IMR-90 (cell line): Measurements from ENCODE around the gene GCK. TPM values are rescaled to one million over a fixed set of nuclear protein-coding genes. Genes with fewer than 3 reads are reported as not detected.
A peak's percentile ranks its signal among the peaks of the same experiment; 100 is the strongest.

Source experiments
- ATAC-seq: fragments of 200-7000 bp; cut with Tn5 transposase; 2 replicates; pipeline ENCODE4 v1.9.1; 2020; ENCODE audit warnings: low read depth, mild to moderate bottlenecking, moderate library complexity
- BruUV-seq: library from RNA; stranded (reverse); fragments of 400-500 nt; replicated peaks from 2 replicates; lab custom pipeline; 2021; lab: Mats Ljungman, UMichigan
- CTCF ChIA-PET: fragments of 300-600 bp; formaldehyde crosslinking; extraction: SDS; loops from one replicate; lab custom pipeline; 2021; ENCODE audit warnings: antibody characterized with exemption; lab: Yijun Ruan, JAX
- POLR2A ChIA-PET: fragments of 300-600 bp; sonication (Branson Sonifier 250); formaldehyde crosslinking; loops from one replicate; lab custom pipeline; 2022; ENCODE audit warnings: antibody characterized with exemption; ENCODE audit not compliant: unreplicated experiment; lab: Charles Lee
- DNase-seq: peaks from one replicate; pipeline ENCODE4 v3.0.0; 2013
- H2AFZ ChIP-seq: replicated peaks from 2 replicates; pipeline ENCODE3; 2013; ENCODE audit warnings: low read length, mild to moderate bottlenecking; ENCODE audit not compliant: poor library complexity
- H2AK5ac ChIP-seq: 2 replicates; pipeline ENCODE4 v1.6.1; 2013; ENCODE audit warnings: low read depth, low read length, inconsistent platforms
- H2AK9ac ChIP-seq: replicated peaks from 2 replicates; pipeline ENCODE3; 2013; ENCODE audit warnings: mild to moderate bottlenecking, low read depth, low read length, moderate library complexity; ENCODE audit not compliant: poor library complexity
- H2BK120ac ChIP-seq: 2 replicates; pipeline ENCODE4 v1.6.1; 2013; ENCODE audit warnings: low read depth, low read length, inconsistent platforms
- H2BK15ac ChIP-seq: 3 replicates; pipeline ENCODE4 v1.6.1; 2013; ENCODE audit warnings: low read depth, low read length, inconsistent platforms
- H2BK20ac ChIP-seq: 2 replicates; pipeline ENCODE4 v1.6.1; 2013; ENCODE audit warnings: low read depth, mild to moderate bottlenecking, inconsistent platforms, low read length, moderate library complexity
- H2BK5ac ChIP-seq: 2 replicates; pipeline ENCODE4 v1.6.1; 2013; ENCODE audit warnings: mild to moderate bottlenecking, low read depth, low read length, inconsistent platforms; ENCODE audit not compliant: poor library complexity, severe bottlenecking
- H3K14ac ChIP-seq: replicated peaks from 2 replicates; pipeline ENCODE4 v1.6.1; 2013; ENCODE audit warnings: low read depth, low read length, inconsistent platforms
- H3K18ac ChIP-seq: 2 replicates; pipeline ENCODE4 v1.6.1; 2013; ENCODE audit warnings: low read depth, low read length, control low read depth
- H3K23ac ChIP-seq: 2 replicates; pipeline ENCODE4 v1.6.1; 2013; ENCODE audit warnings: low read depth, low read length, inconsistent platforms
- H3K27ac ChIP-seq: 2 replicates; pipeline ENCODE4 v1.5.1; 2013; ENCODE audit warnings: mild to moderate bottlenecking, control low read depth, low read length; ENCODE audit not compliant: insufficient read depth
- H3K27me3 ChIP-seq: 2 replicates; pipeline ENCODE4 v1.6.1; 2013; ENCODE audit warnings: low read length; ENCODE audit not compliant: control insufficient read depth, insufficient read depth
- H3K36me3 ChIP-seq: 2 replicates; pipeline ENCODE4 v1.6.1; 2013; ENCODE audit warnings: low read length, mixed read lengths; ENCODE audit not compliant: control insufficient read depth, insufficient read depth
- H3K4ac ChIP-seq: 2 replicates; pipeline ENCODE4 v1.6.1; 2013; ENCODE audit warnings: low read depth, low read length, inconsistent platforms
- H3K4me1 ChIP-seq: 2 replicates; pipeline ENCODE4 v1.6.1; 2013; ENCODE audit warnings: low read length, mixed read lengths; ENCODE audit not compliant: control insufficient read depth, insufficient read depth
- H3K4me2 ChIP-seq: 2 replicates; pipeline ENCODE4 v1.6.1; 2013; ENCODE audit warnings: low read depth, mild to moderate bottlenecking, control low read depth, low read length, moderate library complexity
- H3K4me3 ChIP-seq: 2 replicates; pipeline ENCODE4 v1.5.1; 2013; ENCODE audit warnings: low read depth, mild to moderate bottlenecking, control low read depth, low read length, moderate library complexity; ENCODE audit not compliant: insufficient read depth
- H3K56ac ChIP-seq: 2 replicates; pipeline ENCODE4 v1.6.1; 2013; ENCODE audit warnings: low read length, inconsistent platforms; ENCODE audit not compliant: insufficient read depth; ENCODE audit errors: extremely low read depth
- H3K79me1 ChIP-seq, 2 experiments: 2 replicates each; pipeline ENCODE4 v1.6.1; 2013; ENCODE audit warnings: low read length in 2 of 2, inconsistent platforms in 1 of 2, low read depth in 1 of 2
- H3K9ac ChIP-seq: 2 replicates; pipeline ENCODE4 v1.6.1; 2013; ENCODE audit warnings: low read depth, low read length, control low read depth
- H3K9me1 ChIP-seq: 2 replicates; pipeline ENCODE4 v1.6.1; 2013; ENCODE audit warnings: low read length, inconsistent platforms; ENCODE audit not compliant: insufficient read depth
- H3K9me3 ChIP-seq: 2 replicates; pipeline ENCODE4 v1.6.1; 2013; ENCODE audit warnings: low read length; ENCODE audit not compliant: control insufficient read depth, insufficient read depth
- H4K20me1 ChIP-seq: 2 replicates; pipeline ENCODE4 v1.6.1; 2013; ENCODE audit warnings: low read length, inconsistent platforms; ENCODE audit not compliant: insufficient read depth
- H4K5ac ChIP-seq: 2 replicates; pipeline ENCODE4 v1.6.1; 2013; ENCODE audit warnings: mild to moderate bottlenecking, low read depth, low read length, control low read depth
- H4K8ac ChIP-seq, 2 experiments: 2 replicates each; pipeline ENCODE4 v1.6.1; 2013; ENCODE audit warnings: low read depth in 2 of 2, low read length in 2 of 2, control low read depth in 1 of 2, inconsistent platforms in 1 of 2
- H4K91ac ChIP-seq: 2 replicates; pipeline ENCODE4 v1.6.1; 2013; ENCODE audit warnings: low read depth, low read length, inconsistent platforms; ENCODE audit not compliant: insufficient read depth
- CEBPB ChIP-seq: IDR thresholded peaks from 2 replicates; pipeline ENCODE4 v1.6.1; 2012; ENCODE audit warnings: low read depth, low read length, improper control_type of control experiment
- RAD21 ChIP-seq: IDR thresholded peaks from 2 replicates; pipeline ENCODE4 v1.6.1; 2012; ENCODE audit warnings: low read length, improper control_type of control experiment
- WGBS, 2 experiments: methylation state at CpG; one replicate each; pipeline versions ENCODE4 v1.1.5 to v1.1.7; 2013; ENCODE audit warnings: missing lambda C conversion rate in 2 of 2; ENCODE audit not compliant: insufficient read length in 1 of 2; ENCODE audit errors: extremely low coverage in 2 of 2; 5-methylcytosine and 5-hydroxymethylcytosine counted together
- dilution Hi-C: fragments of 300-500 bp; cut with HindIII; formaldehyde crosslinking; loops from one replicate; pipeline ENCODE4 v1.14.3; 2018; ENCODE audit warnings: low sequenced_read_pairs; ENCODE audit not compliant: unreplicated experiment
- in situ Hi-C: fragments of 300-500 bp; cut with MboI; formaldehyde crosslinking; loops from 3 replicates; pipeline ENCODE4 v1.14.3; 2019; ENCODE audit warnings: low sequenced_read_pairs, inconsistent platforms, mixed read lengths
- intact Hi-C: fragments of 100-400 bp; cut with micrococcal nuclease; formaldehyde crosslinking; loops from 2 replicates; pipeline ENCODE4 v1.10.0; 2022
- polyA plus RNA-seq, 3 experiments: library from polyadenylated mRNA; depleted of rRNA; stranded (reverse); fragments of >200 nt; gene quantifications; 2 replicates each; pipeline ENCODE4 v1.2.3, GENCODE V29; 2012; ENCODE audit warnings: low replicate concordance in 1 of 3
- total RNA-seq: library from RNA; depleted of rRNA; stranded (reverse); fragments of >200 nt; gene quantifications from 2 replicates; pipeline ENCODE4 v1.2.3, GENCODE V29; 2012

Gene GCK
- total and polyA plus RNA-seq, 2 of the 4 experiments (the other 2 are of a cell fraction): 0.14 to 0.18 TPM

- no peaks in the 10 kb centered on the region for H3K9me3 ChIP-seq
- no peak overlapping the region for H2BK5ac ChIP-seq
- H2AFZ ChIP-seq: peak overlapping the region; percentile 80
- TF ChIP-seq CEBPB (peak; percentile 91), RAD21 (no peak)
- H3K14ac ChIP-seq: peak overlapping the region; percentile 77
- 0 out of 2 replicates have a peak overlapping the region, but pooled peaks have one; percentile 4 for H3K56ac ChIP-seq
- no peaks in the 10 kb centered on the region for H4K20me1 ChIP-seq
- peaks cover 33% of the 10 kb centered on the region for H3K4me1 ChIP-seq
- no peaks in the 10 kb centered on the region for H3K36me3 ChIP-seq
- H4K91ac ChIP-seq: peak overlapping the region; percentile 59
- peak overlapping the region; percentile 87 for H2AK5ac ChIP-seq
- H2BK15ac ChIP-seq: peak overlapping the region; percentile 29; the same call in 1 of the 3 replicates
- H3K79me1 ChIP-seq: no peaks in the 10 kb centered on the region; a peak in 1 of 4 replicates
- no peak overlapping the region for H3K9ac ChIP-seq
- peak overlapping the region; percentile 94 for H2AK9ac ChIP-seq
- no TSS peak for BruUV-seq
- H3K9me1 ChIP-seq: peaks cover 25% of the 10 kb centered on the region
- H3K4me2 ChIP-seq: peak overlapping the region; percentile 13; the same call in 1 of the 2 replicates
- peak overlapping the region in 1 of 2 experiments; percentile 28; a peak in 2 of 4 replicates for H4K8ac ChIP-seq
- H2BK20ac ChIP-seq: peak overlapping the region; percentile 86; the same call in 1 of the 2 replicates
- ChIA-PET POLR2A (interaction anchor here (0.5 kb wide), 1 partner anchor 16 kb away, joined by 3 read pairs; no protein-coding TSS in a partner anchor), CTCF (no interaction called here)
- ATAC-seq (peak; percentile 22), DNase-seq (peak; percentile 46)
- dilution Hi-C loops: no loop called here
- no peaks in the 10 kb centered on the region for H3K27me3 ChIP-seq
- no peak overlapping the region for H3K4me3 ChIP-seq
- intact Hi-C loops: no loop called here
- H2BK120ac ChIP-seq: peak overlapping the region; percentile 70
- in situ Hi-C loops: no loop called here
- H3K27ac ChIP-seq: no peak overlapping the region
- H3K4ac ChIP-seq: peak overlapping the region; percentile 85
- peak overlapping the region; percentile 42 for H3K18ac ChIP-seq
- H3K23ac ChIP-seq: peak overlapping the region; percentile 45; the same call in 1 of the 2 replicates
- H4K5ac ChIP-seq: peak overlapping the region; percentile 19; the same call in 1 of the 2 replicates
- 39% methylated on average over 9 of the region's 28 CpGs; no CpG with 5 or more reads in 1 of the 2 experiments for WGBS, 2 experiments
These were observed 84.1 kb downstream of the GCK start for GRCh38 chr7:44104860-44105771.
